H9 (cell line): Measurements from ENCODE around the gene IFT80. TPM values are rescaled to one million over a fixed set of nuclear protein-coding genes. Genes with fewer than 3 reads are reported as not detected.

ENCODE experiments used
- DNase-seq: peaks from one replicate; pipeline ENCODE4 v3.0.0-alpha.2; 2017
- H2AFZ ChIP-seq: one replicate; pipeline ENCODE4 v1.6.1; 2013; ENCODE audit warnings: mild to moderate bottlenecking, low read length, control low read depth, moderate library complexity
- H2AK5ac ChIP-seq: 2 replicates; pipeline ENCODE4 v1.6.1; 2013; ENCODE audit warnings: low read length, control low read depth, mixed read lengths; ENCODE audit not compliant: insufficient read length
- H2BK120ac ChIP-seq: one replicate; pipeline ENCODE4 v1.6.1; 2013; ENCODE audit warnings: low read depth, mild to moderate bottlenecking, low read length, control low read depth, inconsistent platforms; ENCODE audit not compliant: poor library complexity, severe bottlenecking
- H2BK12ac ChIP-seq: 2 replicates; pipeline ENCODE4 v1.6.1; 2013; ENCODE audit warnings: low read length, control low read depth, mixed read lengths, low read depth; ENCODE audit not compliant: insufficient read length
- H2BK15ac ChIP-seq: 2 replicates; pipeline ENCODE4 v1.6.1; 2013; ENCODE audit warnings: low read depth, low read length, control low read depth
- H2BK20ac ChIP-seq: one replicate; pipeline ENCODE4 v1.6.1; 2013; ENCODE audit warnings: low read depth, mild to moderate bottlenecking, low read length, control low read depth, inconsistent platforms; ENCODE audit not compliant: poor library complexity, severe bottlenecking
- H2BK5ac ChIP-seq: 2 replicates; pipeline ENCODE4 v1.6.1; 2013; ENCODE audit warnings: low read length, control low read depth, mixed read lengths; ENCODE audit not compliant: insufficient read length
- H3K14ac ChIP-seq: 2 replicates; pipeline ENCODE4 v1.6.1; 2013; ENCODE audit warnings: low read length, control low read depth; ENCODE audit not compliant: insufficient read depth
- H3K18ac ChIP-seq: 2 replicates; pipeline ENCODE4 v1.6.1; 2013; ENCODE audit warnings: low read depth, mild to moderate bottlenecking, mixed read lengths, low read length, control low read depth; ENCODE audit not compliant: insufficient read length
- H3K23ac ChIP-seq: 2 replicates; pipeline ENCODE4 v1.6.1; 2013; ENCODE audit warnings: low read length, control low read depth, mixed read lengths, low read depth; ENCODE audit not compliant: insufficient read length
- H3K23me2 ChIP-seq: 2 replicates; pipeline ENCODE4 v1.6.1; 2013; ENCODE audit warnings: low read depth, mild to moderate bottlenecking, mixed read lengths, low read length, control low read depth; ENCODE audit not compliant: insufficient read length, poor library complexity, severe bottlenecking
- H3K27ac ChIP-seq: 2 replicates; pipeline ENCODE4 v1.5.1; 2013; ENCODE audit warnings: low read length, control low read depth, mixed read lengths, low read depth; ENCODE audit not compliant: insufficient read length
- H3K27me3 ChIP-seq: 2 replicates; pipeline ENCODE4 v1.6.1; 2013; ENCODE audit warnings: low read length, control low read depth, inconsistent platforms; ENCODE audit not compliant: insufficient read depth
- H3K4ac ChIP-seq: 2 replicates; pipeline ENCODE4 v1.6.1; 2013; ENCODE audit warnings: low read depth, mild to moderate bottlenecking, control low read depth, inconsistent platforms, low read length, moderate library complexity
- H3K4me1 ChIP-seq: 2 replicates; pipeline ENCODE4 v1.6.1; 2013; ENCODE audit warnings: low read length, control low read depth, inconsistent platforms; ENCODE audit not compliant: insufficient read depth
- H3K4me2 ChIP-seq: 2 replicates; pipeline ENCODE4 v1.6.1; 2013; ENCODE audit warnings: low read length, control low read depth, mixed read lengths; ENCODE audit not compliant: insufficient read length, insufficient read depth
- H3K56ac ChIP-seq: 2 replicates; pipeline ENCODE4 v1.6.1; 2013; ENCODE audit warnings: low read depth, mild to moderate bottlenecking, mixed read lengths, low read length, control low read depth; ENCODE audit not compliant: insufficient read length
- H3K79me1 ChIP-seq: 2 replicates; pipeline ENCODE4 v1.6.1; 2013; ENCODE audit warnings: low read depth, mild to moderate bottlenecking, moderate library complexity, low read length, control low read depth, inconsistent platforms; ENCODE audit not compliant: insufficient read depth, poor library complexity, severe bottlenecking
- H3K79me2 ChIP-seq: 2 replicates; pipeline ENCODE4 v1.6.1; 2013; ENCODE audit warnings: low read length, control low read depth, inconsistent platforms; ENCODE audit not compliant: insufficient read depth
- H3K9ac ChIP-seq: 2 replicates; pipeline ENCODE4 v1.6.1; 2013; ENCODE audit warnings: low read length, control low read depth, mixed read lengths; ENCODE audit not compliant: insufficient read length; ENCODE audit errors: extremely low read depth
- H3K9me3 ChIP-seq: one replicate; pipeline ENCODE4 v1.6.1; 2013; ENCODE audit warnings: low read depth, low read length, inconsistent platforms; ENCODE audit not compliant: control insufficient read depth
- H3T11ph ChIP-seq: one replicate; pipeline ENCODE4 v1.6.1; 2013; ENCODE audit warnings: mild to moderate bottlenecking, low read length, control low read depth, inconsistent platforms
- H4K20me1 ChIP-seq: one replicate; pipeline ENCODE4 v1.6.1; 2013; ENCODE audit not compliant: control insufficient read depth, insufficient read length, insufficient read depth
- H4K5ac ChIP-seq: 2 replicates; pipeline ENCODE4 v1.6.1; 2013; ENCODE audit warnings: low read depth, mild to moderate bottlenecking, mixed read lengths, low read length, control low read depth; ENCODE audit not compliant: insufficient read length
- H4K8ac ChIP-seq: replicated peaks from 2 replicates; pipeline ENCODE4 v1.6.1; 2013; ENCODE audit warnings: low read length, control low read depth, mixed read lengths, low read depth; ENCODE audit not compliant: insufficient read length
- H4K91ac ChIP-seq: 2 replicates; pipeline ENCODE4 v1.6.1; 2013; ENCODE audit warnings: low read depth, mild to moderate bottlenecking, moderate library complexity, mixed read lengths, low read length, control low read depth; ENCODE audit not compliant: insufficient read length
- H3K27ac Mint-ChIP-seq, 3 experiments: 2 replicates in 2 of 3; 3 replicates in 1 of 3; pipeline ENCODE4 v1.8.0; 2020 to 2021; ENCODE audit warnings: mixed read lengths in 3 of 3, mild to moderate bottlenecking in 1 of 3, moderate library complexity in 1 of 3
- H3K27me3 Mint-ChIP-seq: 2 replicates; pipeline ENCODE4 v1.8.0; 2021; ENCODE audit warnings: low read depth, mild to moderate bottlenecking, moderate library complexity, mixed read lengths
- H3K36me3 Mint-ChIP-seq, 3 experiments: 2 replicates in 2 of 3; 3 replicates in 1 of 3; pipeline ENCODE4 v1.8.0; 2020 to 2021; ENCODE audit warnings: low read depth in 3 of 3, mixed read lengths in 3 of 3; ENCODE audit not compliant: insufficient read depth in 1 of 3
- H3K4me1 Mint-ChIP-seq, 2 experiments: 2 replicates each; pipeline ENCODE4 v1.8.0; 2020; ENCODE audit warnings: mixed read lengths in 2 of 2
- H3K4me3 Mint-ChIP-seq, 2 experiments: 2 replicates in 1 of 2; 3 replicates in 1 of 2; pipeline ENCODE4 v1.8.0; 2020 to 2021; ENCODE audit warnings: mild to moderate bottlenecking in 2 of 2, mixed read lengths in 2 of 2, moderate library complexity in 1 of 2
- H3K9me3 Mint-ChIP-seq, 2 experiments: 2 replicates in 1 of 2; 3 replicates in 1 of 2; pipeline ENCODE4 v1.8.0; 2020; ENCODE audit warnings: mild to moderate bottlenecking in 2 of 2, mixed read lengths in 2 of 2, moderate library complexity in 1 of 2
- WGBS: extraction: QIAGEN DNeasy Blood & Tissue Kit; methylation state at CpG from one replicate; pipeline ENCODE4 v1.1.7; 2013; ENCODE audit warnings: missing lambda C conversion rate, low lambda C conversion rate, mixed read lengths; ENCODE audit not compliant: insufficient read length; ENCODE audit errors: extremely low coverage; 5-methylcytosine and 5-hydroxymethylcytosine counted together
- total RNA-seq: library from RNA; stranded (reverse); gene quantifications from 2 replicates; pipeline ENCODE4 v1.2.1, GENCODE V29; 2021
- TF ChIP-seq, protein P1 (sequence below): fragments of 200-600 bp; sonication (generic); conservative IDR thresholded peaks from 3 replicates; pipeline ENCODE4 v1.8.0; 2021; ENCODE audit warnings: antibody characterized with exemption, mild to moderate bottlenecking

The IFT80 gene
- total RNA-seq, 1 experiment from 2014 or later = 29.0 TPM

DNA sequence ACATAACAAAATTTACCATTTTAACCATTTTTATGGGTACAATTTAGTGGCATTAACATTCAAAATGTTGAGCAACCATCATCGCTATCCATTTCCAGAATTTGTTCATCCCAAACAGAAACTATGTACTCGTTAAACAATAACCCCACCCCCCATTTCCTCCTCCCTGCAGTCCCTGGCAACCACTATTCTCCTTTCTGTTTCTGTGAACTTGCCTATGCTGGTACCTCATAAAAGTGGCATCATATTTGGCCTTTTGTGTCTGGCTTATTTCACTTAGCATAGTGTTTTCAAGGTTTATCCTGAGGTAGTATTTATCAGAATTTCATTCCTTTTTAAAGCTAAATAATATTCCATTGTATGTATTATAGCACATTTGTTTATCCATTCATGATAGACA, 141.4 kb downstream of the IFT80 start:
- Mint-ChIP-seq H3K27me3 (no peaks in the 10 kb centered on the region), H3K27ac (no peak overlapping the region), H3K4me1 (no peaks in the 10 kb centered on the region), H3K4me3 (no peak overlapping the region), H3K9me3 (no peaks in the 10 kb centered on the region), H3K36me3 (no peaks in the 10 kb centered on the region)
- Histone ChIP-seq H2BK120ac (no peak overlapping the region), H3K27me3 (no peaks in the 10 kb centered on the region), H4K91ac (no peak overlapping the region), H3K9me3 (no peaks in the 10 kb centered on the region), H3K4me2 (no peak overlapping the region), H2BK12ac (no peak overlapping the region), H3K23ac (no peak overlapping the region), H3K18ac (no peak overlapping the region), H3K23me2 (no peaks in the 10 kb centered on the region), H2BK5ac (no peak overlapping the region), H3K79me1 (no peaks in the 10 kb centered on the region), H3K14ac (no peak overlapping the region), H2AK5ac (no peak overlapping the region), H4K5ac (no peak overlapping the region), H4K8ac (no peak overlapping the region), H3T11ph (no peak overlapping the region), H3K9ac (no peak overlapping the region), H3K4ac (no peak overlapping the region), H3K27ac (no peak overlapping the region), H2BK15ac (no peak overlapping the region), H3K79me2 (no peaks in the 10 kb centered on the region), H3K56ac (no peak overlapping the region), H2AFZ (no peak overlapping the region), H4K20me1 (no peaks in the 10 kb centered on the region), H2BK20ac (no peak overlapping the region), H3K4me1 (no peaks in the 10 kb centered on the region)
- WGBS = no CpG with 5 or more reads among the region's 2 CpGs
- DNase-seq = no peak
- TF ChIP-seq, protein P1, sequence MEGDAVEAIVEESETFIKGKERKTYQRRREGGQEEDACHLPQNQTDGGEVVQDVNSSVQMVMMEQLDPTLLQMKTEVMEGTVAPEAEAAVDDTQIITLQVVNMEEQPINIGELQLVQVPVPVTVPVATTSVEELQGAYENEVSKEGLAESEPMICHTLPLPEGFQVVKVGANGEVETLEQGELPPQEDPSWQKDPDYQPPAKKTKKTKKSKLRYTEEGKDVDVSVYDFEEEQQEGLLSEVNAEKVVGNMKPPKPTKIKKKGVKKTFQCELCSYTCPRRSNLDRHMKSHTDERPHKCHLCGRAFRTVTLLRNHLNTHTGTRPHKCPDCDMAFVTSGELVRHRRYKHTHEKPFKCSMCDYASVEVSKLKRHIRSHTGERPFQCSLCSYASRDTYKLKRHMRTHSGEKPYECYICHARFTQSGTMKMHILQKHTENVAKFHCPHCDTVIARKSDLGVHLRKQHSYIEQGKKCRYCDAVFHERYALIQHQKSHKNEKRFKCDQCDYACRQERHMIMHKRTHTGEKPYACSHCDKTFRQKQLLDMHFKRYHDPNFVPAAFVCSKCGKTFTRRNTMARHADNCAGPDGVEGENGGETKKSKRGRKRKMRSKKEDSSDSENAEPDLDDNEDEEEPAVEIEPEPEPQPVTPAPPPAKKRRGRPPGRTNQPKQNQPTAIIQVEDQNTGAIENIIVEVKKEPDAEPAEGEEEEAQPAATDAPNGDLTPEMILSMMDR = no peak
